Chondrocyte (in vitro differentiated cells): ENCODE results near the gene SLC38A1. TPM values are rescaled to one million over a fixed set of nuclear protein-coding genes. Genes with fewer than 3 reads are reported as not detected.

Source experiments
- DNase-seq: peaks from one replicate; pipeline ENCODE4 v3.0.0; 2021; ENCODE audit warnings: mixed read lengths, low spot score
- H3K27ac Mint-ChIP-seq: one replicate; pipeline ENCODE4 v1.8.0; 2021; ENCODE audit warnings: mild to moderate bottlenecking, moderate library complexity, mixed read lengths; ENCODE audit not compliant: unreplicated experiment
- H3K27me3 Mint-ChIP-seq: 2 replicates; pipeline ENCODE4 v1.8.0; 2021; ENCODE audit warnings: low read depth, mixed read lengths
- H3K36me3 Mint-ChIP-seq: 2 replicates; pipeline ENCODE4 v1.8.0; 2021; ENCODE audit warnings: low read depth, mixed read lengths
- H3K4me1 Mint-ChIP-seq: 2 replicates; pipeline ENCODE4 v1.8.0; 2021; ENCODE audit warnings: low read depth, mild to moderate bottlenecking, mixed read lengths
- H3K4me3 Mint-ChIP-seq: one replicate; pipeline ENCODE4 v1.8.0; 2021; ENCODE audit warnings: mild to moderate bottlenecking, moderate library complexity, mixed read lengths; ENCODE audit not compliant: unreplicated experiment
- H3K9me3 Mint-ChIP-seq: 2 replicates; pipeline ENCODE4 v1.8.0; 2021; ENCODE audit warnings: low read depth, mixed read lengths
- CTCF ChIP-seq: fragments of 200-600 bp; sonication (generic); IDR thresholded peaks from 2 replicates; pipeline ENCODE4 v1.5.0; 2021; ENCODE audit warnings: antibody characterized with exemption, mild to moderate bottlenecking, moderate library complexity
- total RNA-seq: library from RNA; stranded (reverse); gene quantifications from 3 replicates; pipeline ENCODE4 v1.2.1, GENCODE V29; 2021

Gene SLC38A1
- total RNA-seq, 1 donor from 2014 or later, result 185 TPM

DNA sequence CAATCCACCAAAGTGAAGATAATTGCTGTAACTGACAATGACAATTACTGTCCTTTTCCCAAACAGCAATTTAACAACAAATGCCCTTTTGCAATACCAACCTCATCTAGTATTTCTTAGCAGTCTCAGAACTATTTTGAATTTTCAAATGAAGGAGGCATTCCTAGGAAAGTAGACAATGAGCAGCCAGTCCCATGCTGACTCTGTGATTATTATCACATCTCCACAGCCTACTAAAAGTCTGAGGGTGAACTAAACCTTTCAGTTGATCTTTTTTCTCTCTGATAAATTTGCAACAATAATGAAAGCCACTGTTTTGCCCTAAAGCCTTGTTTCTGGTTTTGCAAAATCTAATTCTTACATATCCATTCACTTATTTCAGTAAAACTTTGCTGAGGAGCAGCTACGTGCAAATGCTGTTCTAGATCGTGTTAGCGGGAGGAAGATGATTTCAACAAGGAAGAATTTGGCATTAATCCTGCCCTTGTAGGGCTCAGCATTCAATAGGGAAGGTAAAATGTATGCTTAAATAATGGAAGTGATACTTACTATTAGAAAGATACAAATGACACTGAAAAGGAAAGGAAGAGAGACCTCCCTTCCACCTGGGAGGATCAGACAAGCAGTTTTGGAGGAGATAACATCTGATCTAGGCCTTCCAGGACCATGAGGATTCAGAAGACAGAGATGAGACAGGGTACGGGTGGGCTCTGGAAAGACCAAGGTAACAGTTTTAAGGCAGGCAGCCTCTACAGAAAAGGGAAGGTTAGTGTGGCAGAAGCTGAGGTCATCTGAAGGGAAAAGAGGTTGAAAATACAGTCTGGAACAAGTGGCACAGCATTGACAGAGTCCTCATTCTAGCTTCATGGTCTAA is 47.4 kb downstream of the SLC38A1 start:
- peaks cover 54% of the 10 kb centered on the region for H3K4me1 Mint-ChIP-seq
- H3K9me3 Mint-ChIP-seq, result no peaks in the 10 kb centered on the region
- H3K36me3 Mint-ChIP-seq, result peaks cover 33% of the 10 kb centered on the region
- TF ChIP-seq CTCF, result no peak
- DNase-seq, result no peak
- peak overlapping the region; percentile 86 for H3K27ac Mint-ChIP-seq
- H3K4me3 Mint-ChIP-seq, result peak overlapping the region; percentile 24
- no peaks in the 10 kb centered on the region for H3K27me3 Mint-ChIP-seq

GRCh38 chr12:46219877-46220655 is 48.8 kb downstream of the SLC38A1 start:
- Mint-ChIP-seq H3K36me3 (peaks cover 38% of the 10 kb centered on the region), H3K9me3 (no peaks in the 10 kb centered on the region), H3K4me3 (no peak overlapping the region), H3K27ac (peak overlapping the region; percentile 86), H3K4me1 (peaks cover 57% of the 10 kb centered on the region), H3K27me3 (no peaks in the 10 kb centered on the region)
- no peak for TF ChIP-seq CTCF
- DNase-seq, result no peak

DNA sequence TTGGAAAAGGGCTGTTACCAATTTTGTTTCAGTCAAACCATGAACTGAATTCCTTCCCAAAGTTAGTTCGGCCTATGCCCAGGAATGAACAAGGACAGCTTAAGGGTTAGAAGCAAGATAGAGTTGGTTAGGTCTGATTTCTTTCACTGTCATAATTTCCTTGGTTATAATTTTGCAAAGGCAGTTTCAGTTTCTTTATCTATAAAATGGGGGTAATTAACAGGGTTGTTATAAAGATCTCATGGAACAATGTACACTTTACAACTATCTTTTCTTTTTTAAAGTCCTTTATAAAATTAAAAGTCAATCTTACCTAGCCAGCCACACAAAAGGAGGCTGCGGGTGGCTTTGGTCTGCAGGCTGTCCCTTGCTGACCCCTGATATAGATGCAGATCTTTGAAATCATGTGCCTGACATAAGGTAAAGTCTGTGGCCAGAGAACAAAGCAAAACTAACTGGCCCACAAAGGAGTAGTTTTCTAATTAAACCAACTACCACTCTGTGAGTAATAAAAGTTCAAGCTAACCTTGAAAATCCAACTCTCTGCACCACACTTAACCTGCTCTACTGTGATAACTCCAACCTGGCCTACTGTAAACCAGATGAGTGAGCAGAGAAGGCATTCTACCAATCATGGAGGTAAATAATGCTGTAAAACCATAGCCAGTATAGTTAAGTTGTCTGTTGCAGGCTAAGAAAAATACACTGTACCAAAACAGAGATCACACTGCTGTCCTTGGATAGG is 49.5 kb downstream of the SLC38A1 start:
- no peak for DNase-seq
- H3K9me3 Mint-ChIP-seq, result no peaks in the 10 kb centered on the region
- peaks cover 55% of the 10 kb centered on the region for H3K4me1 Mint-ChIP-seq
- peak overlapping the region; percentile 45 for H3K27ac Mint-ChIP-seq
- H3K27me3 Mint-ChIP-seq, result no peaks in the 10 kb centered on the region
- H3K36me3 Mint-ChIP-seq, result peaks cover 37% of the 10 kb centered on the region
- no peak overlapping the region for H3K4me3 Mint-ChIP-seq
- no peak for TF ChIP-seq CTCF

GRCh38 chr12:46218322-46219095 is 50.3 kb downstream of the SLC38A1 start:
- H3K4me1 Mint-ChIP-seq, result peaks cover 51% of the 10 kb centered on the region
- H3K9me3 Mint-ChIP-seq, result no peaks in the 10 kb centered on the region
- TF ChIP-seq CTCF, result no peak
- H3K27ac Mint-ChIP-seq, result no peak overlapping the region
- no peaks in the 10 kb centered on the region for H3K27me3 Mint-ChIP-seq
- H3K36me3 Mint-ChIP-seq, result peaks cover 36% of the 10 kb centered on the region
- DNase-seq, result no peak
- no peak overlapping the region for H3K4me3 Mint-ChIP-seq
